ENCODE data around the gene ROGDI. TPM values are rescaled to one million over a fixed set of nuclear protein-coding genes. Genes with fewer than 3 reads are reported as not detected.

Gene ROGDI
- total and polyA plus RNA-seq, 2 donors (not counting 3 experiments of a cell fraction or from before 2014, with no cell fraction given), result 12.0 to 36.9 TPM

GRCh38 chr16:4806280-4806679, 3.8 kb upstream of the ROGDI start:
- H3K9ac ChIP-seq (replicated peaks; ENCODE audit: extremely low read depth, insufficient read depth, low read length), result no peak overlapping the region
- intact Hi-C loops (cut with micrococcal nuclease), result no loop called here
- H3K4me3 ChIP-seq (replicated peaks in 1 of 3; ENCODE audit: insufficient read depth in 1 of 3, low read depth in 1 of 3, low read length in 3 of 3), result no peak overlapping the region
- H3K9me3 ChIP-seq (replicated peaks; ENCODE audit: control insufficient read depth, insufficient read depth, low read length), result no peaks in the 10 kb centered on the region
- H3K4me2 ChIP-seq (ENCODE audit: insufficient read depth, low read length), result no peak overlapping the region
- BruUV-seq (replicated peaks), result no TSS peak
- no peak for FAIRE-seq
- H4K20me1 ChIP-seq (replicated peaks; ENCODE audit: control insufficient read depth, extremely low read depth, insufficient read depth, low read length), result no peaks in the 10 kb centered on the region
- no peaks in the 10 kb centered on the region for H3K79me2 ChIP-seq (ENCODE audit: control insufficient read depth, insufficient read depth, low read length)
- no peak for DNase-seq (ENCODE audit: low read depth, low spot score)
- no peak overlapping the region for H3K27ac ChIP-seq (ENCODE audit: insufficient read depth, low read depth, low read length)
- TF ChIP-seq POLR2AphosphoS5 (IDR thresholded peaks at IDR 0.05; ENCODE audit: insufficient read depth, low read depth, low read length) (no peak), JUN (IDR thresholded peaks at IDR 0.05; ENCODE audit: borderline replicate concordance, insufficient read depth, insufficient read length, low read depth) (no peak), MYC (IDR thresholded peaks at IDR 0.05; ENCODE audit: low read depth, low read length) (no peak), POLR2A (IDR thresholded peaks at IDR 0.05; ENCODE audit: low read depth, low read length) (no peak), FOS (IDR thresholded peaks at IDR 0.05; ENCODE audit: borderline replicate concordance, insufficient read depth, low read length) (no peak), EZH2 (IDR thresholded peaks at IDR 0.05; ENCODE audit: borderline replicate concordance, low read depth, low read length, severe bottlenecking) (no peak), GATA2 (IDR thresholded peaks at IDR 0.05; ENCODE audit: insufficient read depth, insufficient read length, low read depth, low read length) (no peak), CTCF (IDR thresholded peaks at IDR 0.05; ENCODE audit: extremely low read depth in 1 of 2, insufficient read depth in 1 of 2, low read depth in 1 of 2, low read length in 2 of 2) (no peak), MAX (IDR thresholded peaks at IDR 0.05; ENCODE audit: insufficient read depth, insufficient read length) (no peak)
- H3K9me1 ChIP-seq (replicated peaks; ENCODE audit: control insufficient read depth, extremely low read depth, insufficient read depth, low read length), result no peaks in the 10 kb centered on the region
- no peaks in the 10 kb centered on the region for H3K27me3 ChIP-seq (ENCODE audit: control insufficient read depth in 2 of 2, insufficient read depth in 2 of 2, low read length in 2 of 2)
- peaks cover 7% of the 10 kb centered on the region for H3K4me1 ChIP-seq (ENCODE audit: control insufficient read depth, extremely low read depth, insufficient read depth, low read length)
- H3K36me3 ChIP-seq (ENCODE audit: control insufficient read depth in 2 of 2, extremely low read depth in 1 of 2, insufficient read depth in 2 of 2, low read length in 2 of 2), result peaks cover 9 to 14% of the 10 kb centered on the region in 2 experiments
- ChIA-PET CTCF (no interaction called here), POLR2A (no interaction called here)
- dilution Hi-C loops (cut with MboI; ENCODE audit: extremely low pct_ligation_motif_present, low sequenced_read_pairs), result no loop called here
- H2AFZ ChIP-seq (ENCODE audit: low read depth, low read length), result no peak overlapping the region
